H1 (cell line): ENCODE measurements around the gene CRYBG3. TPM values are rescaled to one million over a fixed set of nuclear protein-coding genes. Genes with fewer than 3 reads are reported as not detected.
A peak's percentile ranks its signal among the peaks of the same experiment; 100 is the strongest.
"Not testable (repeated sequence)": the region's sequence is repeated elsewhere in the genome, so short reads cannot be mapped to it uniquely, and the experiment has no call there.

ENCODE experiments used
- CTCF ChIA-PET: fragments of 300-600 bp; sonication (Branson Sonifier 250); formaldehyde crosslinking; loops from one replicate; lab custom pipeline; 2021; ENCODE audit not compliant: partially characterized antibody; lab: Charles Lee
- POLR2A ChIA-PET: fragments of 300-600 bp; sonication (Branson Sonifier 250); formaldehyde crosslinking; loops from one replicate; lab custom pipeline; 2021; ENCODE audit warnings: inconsistent platforms; ENCODE audit not compliant: partially characterized antibody; lab: Charles Lee
- DNase-seq, 2 experiments: peaks; one replicate each; pipeline versions ENCODE4 v3.0.0 to v3.0.0-alpha.2; 2010 to 2022; ENCODE audit warnings: low spot score in 2 of 2, low read depth in 1 of 2, mixed read lengths in 1 of 2
- FAIRE-seq: peaks from 2 replicates; lab custom pipeline; 2011; peaks lifted over from hg19 to GRCh38; lab: Jason Lieb, UNC
- H2AFZ ChIP-seq: 2 replicates; pipeline ENCODE4 v1.8.1; 2012; ENCODE audit warnings: low read length, inconsistent platforms
- H2AK5ac ChIP-seq: 2 replicates; pipeline ENCODE4 v1.6.1; 2013; ENCODE audit warnings: low read depth, low read length
- H2BK120ac ChIP-seq: replicated peaks from 2 replicates; pipeline ENCODE3; 2013; ENCODE audit warnings: low read depth, low read length, inconsistent platforms
- H2BK12ac ChIP-seq: 2 replicates; pipeline ENCODE4 v1.6.1; 2013; ENCODE audit warnings: low read depth, low read length
- H2BK15ac ChIP-seq: 2 replicates; pipeline ENCODE4 v1.6.1; 2013; ENCODE audit warnings: low read length
- H2BK20ac ChIP-seq: 2 replicates; pipeline ENCODE4 v1.6.1; 2013; ENCODE audit warnings: low read length
- H2BK5ac ChIP-seq: 2 replicates; pipeline ENCODE4 v1.6.1; 2013; ENCODE audit warnings: low read depth, low read length
- H3K14ac ChIP-seq: 2 replicates; pipeline ENCODE4 v1.6.1; 2013; ENCODE audit warnings: inconsistent platforms; ENCODE audit not compliant: insufficient read length
- H3K18ac ChIP-seq: 2 replicates; pipeline ENCODE4 v1.6.1; 2013; ENCODE audit warnings: low read length; ENCODE audit errors: extremely low read depth
- H3K23ac ChIP-seq: 2 replicates; pipeline ENCODE4 v1.6.1; 2013; ENCODE audit warnings: inconsistent platforms; ENCODE audit not compliant: insufficient read length
- H3K23me2 ChIP-seq: 2 replicates; pipeline ENCODE4 v1.6.1; 2013; ENCODE audit warnings: low read depth, low read length
- H3K27ac ChIP-seq: 2 replicates; pipeline ENCODE4 v1.6.1; 2011; ENCODE audit warnings: low read depth, low read length, inconsistent platforms
- H3K27me3 ChIP-seq, 4 experiments: replicated peaks in 1 of 4; 1 replicate in 1 of 4; 2 replicates in 3 of 4; pipeline versions ENCODE4 v1.6.1 to v1.8.1; 2011 to 2013; ENCODE audit warnings: low read length in 3 of 4, mild to moderate bottlenecking in 3 of 4, inconsistent platforms in 2 of 4, mixed read lengths in 2 of 4, moderate library complexity in 1 of 4; ENCODE audit not compliant: control insufficient read depth in 3 of 4, insufficient read depth in 3 of 4; ENCODE audit errors: extremely low read depth in 1 of 4
- H3K36me3 ChIP-seq, 4 experiments: 2 replicates each; pipeline versions ENCODE4 v1.6.1 to v1.8.1; 2011 to 2013; ENCODE audit warnings: mild to moderate bottlenecking in 4 of 4, low read length in 3 of 4, moderate library complexity in 2 of 4, control low read depth in 1 of 4, inconsistent platforms in 1 of 4; ENCODE audit not compliant: insufficient read depth in 4 of 4, control insufficient read depth in 2 of 4
- H3K4ac ChIP-seq: replicated peaks from 2 replicates; pipeline ENCODE3; 2013; ENCODE audit warnings: low read length, low read depth, mixed read lengths, inconsistent platforms; ENCODE audit not compliant: insufficient read length
- H3K4me1 ChIP-seq, 4 experiments: replicated peaks in 1 of 4; 1 replicate in 1 of 4; 2 replicates in 3 of 4; pipeline versions ENCODE4 v1.6.1 to v1.8.1; 2011 to 2013; ENCODE audit warnings: low read length in 3 of 4, inconsistent platforms in 2 of 4, mixed read lengths in 1 of 4; ENCODE audit not compliant: insufficient read depth in 4 of 4, control insufficient read depth in 3 of 4
- H3K4me2 ChIP-seq, 2 experiments: 2 replicates each; pipeline versions ENCODE4 v1.6.1 to v1.8.1; 2011 to 2013; ENCODE audit warnings: low read depth in 2 of 2, low read length in 2 of 2, control low read depth in 1 of 2, inconsistent platforms in 1 of 2, mild to moderate bottlenecking in 1 of 2; ENCODE audit not compliant: insufficient read depth in 1 of 2
- H3K4me3 ChIP-seq, 4 experiments: fragments of 200-600, 300-600 bp in 1 of 4; sonication (generic), shearing (Covaris generic), sonication (Bioruptor Twin) in 1 of 4; 2 replicates each; pipeline versions ENCODE4 v1.5.1 to v1.8.1; 2011 to 2016; ENCODE audit warnings: low read length in 4 of 4, low read depth in 3 of 4, control low read depth in 2 of 4, inconsistent platforms in 2 of 4, mild to moderate bottlenecking in 2 of 4, mixed read lengths in 1 of 4, moderate library complexity in 1 of 4; ENCODE audit not compliant: insufficient read depth in 2 of 4; ENCODE audit errors: extremely low read depth in 1 of 4
- H3K56ac ChIP-seq: replicated peaks from 2 replicates; pipeline ENCODE3; 2013; ENCODE audit warnings: low read depth, mild to moderate bottlenecking, mixed read lengths, low read length, inconsistent platforms; ENCODE audit not compliant: insufficient read length
- H3K79me1 ChIP-seq: 2 replicates; pipeline ENCODE4 v1.6.1; 2013; ENCODE audit warnings: low read depth, low read length, control low read depth
- H3K79me2 ChIP-seq, 2 experiments: 2 replicates each; pipeline versions ENCODE4 v1.6.1 to v1.8.1; 2012 to 2013; ENCODE audit warnings: low read length in 2 of 2, mild to moderate bottlenecking in 2 of 2, inconsistent platforms in 1 of 2; ENCODE audit not compliant: insufficient read depth in 2 of 2, control insufficient read depth in 1 of 2
- H3K9ac ChIP-seq, 4 experiments: replicated peaks in 1 of 4; 1 replicate in 1 of 4; 2 replicates in 3 of 4; pipeline versions ENCODE4 v1.6.1 to v1.8.1; 2011 to 2013; ENCODE audit warnings: low read depth in 3 of 4, low read length in 3 of 4, control low read depth in 2 of 4, mild to moderate bottlenecking in 2 of 4, moderate library complexity in 2 of 4, inconsistent platforms in 1 of 4; ENCODE audit errors: extremely low read depth in 1 of 4
- H3K9me3 ChIP-seq, 2 experiments: 2 replicates each; pipeline versions ENCODE4 v1.6.1 to v1.8.1; 2012 to 2013; ENCODE audit warnings: mild to moderate bottlenecking in 2 of 2, moderate library complexity in 2 of 2, control low read depth in 1 of 2, inconsistent platforms in 1 of 2, low read depth in 1 of 2, low read length in 1 of 2, mixed read lengths in 1 of 2; ENCODE audit not compliant: insufficient read depth in 2 of 2
- H4K20me1 ChIP-seq, 2 experiments: replicated peaks in 1 of 2; 2 replicates each; pipeline versions ENCODE3 to v1.8.1; 2011 to 2013; ENCODE audit warnings: inconsistent platforms in 2 of 2, low read length in 2 of 2, mild to moderate bottlenecking in 1 of 2; ENCODE audit not compliant: insufficient read depth in 2 of 2, control insufficient read depth in 1 of 2
- H4K5ac ChIP-seq: 2 replicates; pipeline ENCODE4 v1.6.1; 2013; ENCODE audit warnings: low read length, low read depth, mixed read lengths, inconsistent platforms; ENCODE audit not compliant: insufficient read length
- H4K8ac ChIP-seq: 2 replicates; pipeline ENCODE4 v1.8.0; 2013; ENCODE audit warnings: mild to moderate bottlenecking, moderate library complexity, low read length, inconsistent platforms; ENCODE audit not compliant: insufficient read depth; ENCODE audit errors: extremely low read depth
- H4K91ac ChIP-seq: replicated peaks from 2 replicates; pipeline ENCODE3; 2013; ENCODE audit warnings: low read length, mixed read lengths, inconsistent platforms; ENCODE audit not compliant: insufficient read length
- WGBS, 2 experiments: shearing (Covaris generic) in 1 of 2; methylation state at CpG; one replicate each; pipeline versions ENCODE4 v1.1.6 to v1.1.7; 2013 to 2015; ENCODE audit warnings: low lambda C conversion rate in 2 of 2, mixed read lengths in 2 of 2, inconsistent platforms in 1 of 2, low coverage in 1 of 2, missing lambda C conversion rate in 1 of 2; ENCODE audit not compliant: insufficient replicate concordance in 2 of 2, insufficient coverage in 1 of 2, insufficient read length in 1 of 2; ENCODE audit errors: extremely low coverage in 1 of 2, missing lambda C conversion rate in 1 of 2; 5-methylcytosine and 5-hydroxymethylcytosine counted together
- polyA plus RNA-seq, 7 experiments: library from polyadenylated mRNA; depleted of rRNA in 3 of 7; stranded (reverse) in 5 of 7; unstranded in 2 of 7; fragments of >200 nt in 5 of 7; fragments of 200-250 nt in 2 of 7; gene quantifications; 1 replicate in 5 of 7; 2 replicates in 1 of 7; 4 replicates in 1 of 7; pipeline versions ENCODE4 v1.2.1 to v1.2.3, GENCODE V29; 2011 to 2013; ENCODE audit warnings: missing spikeins in 2 of 7, mixed read lengths in 2 of 7
- total RNA-seq: library from RNA; stranded (reverse); fragmentation: NEBNext Ultra II Directional; extraction: Animal tissue kit (Norgen Biotek cat#: 25700); gene quantifications from 2 replicates; pipeline ENCODE4 v1.2.1, GENCODE V29; 2021

CRYBG3 gene
- total and polyA plus RNA-seq, 2 of the 8 experiments (the other 6 are each of a cell fraction or from before 2014, with no cell fraction given): 2.1 to 8.0 TPM

DNA sequence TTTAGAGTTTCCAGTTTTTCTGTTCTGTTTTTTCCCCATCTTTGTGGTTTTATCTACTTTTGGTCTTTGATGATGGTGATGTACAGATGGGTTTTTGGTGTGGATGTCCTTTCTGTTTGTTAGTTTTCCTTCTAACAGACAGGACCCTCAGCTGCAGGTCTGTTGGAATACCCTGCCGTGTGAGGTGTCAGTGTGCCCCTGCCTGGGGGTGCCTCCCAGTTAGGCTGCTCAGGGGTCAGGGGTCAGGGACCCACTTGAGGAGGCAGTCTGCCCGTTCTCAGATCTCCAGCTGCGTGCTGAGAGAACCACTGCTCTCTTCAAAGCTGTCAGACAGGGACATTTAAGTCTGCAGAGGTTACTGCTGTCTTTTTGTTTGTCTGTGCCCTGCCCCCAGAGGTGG is 88.0 kb downstream of the CRYBG3 start:
- H3K27ac ChIP-seq, H3K23me2 ChIP-seq, H3K36me3 ChIP-seq, H4K8ac ChIP-seq, DNase-seq, H2BK20ac ChIP-seq, H2BK5ac ChIP-seq, H2AFZ ChIP-seq, H3K9me3 ChIP-seq, H3K79me2 ChIP-seq, H3K4me1 ChIP-seq, H3K56ac ChIP-seq, H2BK12ac ChIP-seq, CTCF ChIA-PET, H3K4me3 ChIP-seq, H3K14ac ChIP-seq, H4K91ac ChIP-seq, H3K79me1 ChIP-seq, H2BK15ac ChIP-seq, H3K4ac ChIP-seq, H3K9ac ChIP-seq, H3K27me3 ChIP-seq, H3K23ac ChIP-seq, FAIRE-seq, H3K18ac ChIP-seq, H2BK120ac ChIP-seq, H2AK5ac ChIP-seq, H4K20me1 ChIP-seq, POLR2A ChIA-PET, H4K5ac ChIP-seq: not testable (repeated sequence)
- WGBS, 2 experiments: no CpG with 5 or more reads among the region's 3 CpGs
- 0 out of 4 replicates have a peak overlapping the region, but pooled peaks of 1 of the 2 experiments have one; percentile 11 for H3K4me2 ChIP-seq

DNA sequence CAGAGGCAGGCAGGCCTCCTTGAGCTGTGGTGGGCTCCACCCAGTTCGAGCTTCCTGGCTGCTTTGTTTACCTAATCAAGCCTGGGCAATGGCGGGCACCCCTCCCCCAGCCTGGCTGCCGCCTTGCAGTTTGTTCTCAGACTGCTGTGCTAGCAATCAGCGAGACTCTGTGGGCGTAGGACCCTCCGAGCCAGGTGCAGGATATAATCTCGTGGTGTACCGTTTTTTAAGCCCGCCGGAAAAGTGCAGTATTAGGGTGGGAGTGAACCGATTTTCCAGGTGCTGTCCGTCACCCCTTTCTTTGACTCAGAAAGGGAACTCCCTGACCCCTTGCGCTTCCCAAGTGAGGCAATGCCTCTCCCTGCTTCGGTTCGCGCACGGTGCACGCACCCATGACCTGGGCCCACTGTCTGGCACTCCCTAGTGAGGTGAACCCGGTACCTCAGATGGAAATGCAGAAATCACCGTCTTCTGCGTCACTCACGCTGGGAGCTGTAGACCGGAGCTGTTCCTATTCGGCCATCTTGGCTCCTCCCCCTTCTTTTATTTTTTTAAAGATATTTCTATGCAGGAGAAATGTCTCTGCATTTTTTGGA is 88.5 kb downstream of the CRYBG3 start:
- H3K18ac ChIP-seq, H3K4me1 ChIP-seq, H2BK5ac ChIP-seq, FAIRE-seq, H2AFZ ChIP-seq, H3K56ac ChIP-seq, H3K79me1 ChIP-seq, H3K27me3 ChIP-seq, H2BK120ac ChIP-seq, H4K91ac ChIP-seq, H3K23ac ChIP-seq, H4K8ac ChIP-seq, H3K4ac ChIP-seq, H2BK20ac ChIP-seq, H4K5ac ChIP-seq, H2AK5ac ChIP-seq, H3K9ac ChIP-seq, H4K20me1 ChIP-seq, H3K4me3 ChIP-seq, H2BK12ac ChIP-seq, H3K36me3 ChIP-seq, H3K9me3 ChIP-seq, H2BK15ac ChIP-seq, H3K14ac ChIP-seq, H3K79me2 ChIP-seq, H3K23me2 ChIP-seq: not testable (repeated sequence)
- H3K27ac ChIP-seq: peak overlapping the region; percentile 63; the same call in 1 of the 2 replicates
- DNase-seq: peak in 1 of 2 experiments; percentile 66
- ChIA-PET CTCF (interaction anchor here (1.1 kb wide), 1 partner anchor 46 kb away, joined by 3 read pairs; no protein-coding TSS in a partner anchor), POLR2A (interaction anchor here (0.6 kb wide), 1 partner anchor 142 kb away, joined by 3 read pairs; no protein-coding TSS in a partner anchor)
- 80% methylated on average over 19 of the region's 24 CpGs; no CpG with 5 or more reads in 1 of the 2 experiments for WGBS, 2 experiments
- peak overlapping the region; percentile 11 to 42; a peak in 3 of 4 replicates for H3K4me2 ChIP-seq
